ENCODE data around the gene POLQ. TPM values are rescaled to one million over a fixed set of nuclear protein-coding genes. Genes with fewer than 3 reads are reported as not detected.
A peak's percentile ranks its signal among the peaks of the same experiment; 100 is the strongest.

Gene POLQ
- total RNA-seq, 1 donor from 2014 or later = 1.0 TPM

GRCh38 chr3:121557426-121557934, 11.7 kb upstream of the POLQ start:
- H3K36me3 Mint-ChIP-seq (ENCODE audit: low read depth) = no peaks in the 10 kb centered on the region
- H3K27ac Mint-ChIP-seq (ENCODE audit: unreplicated experiment) = no peak overlapping the region
- no peak overlapping the region for H3K4me3 Mint-ChIP-seq (ENCODE audit: unreplicated experiment)
- no peaks in the 10 kb centered on the region for H3K9me3 Mint-ChIP-seq (ENCODE audit: low read depth)
- no peak for DNase-seq (ENCODE audit: low spot score)
- peaks cover 3% of the 10 kb centered on the region for H3K27me3 Mint-ChIP-seq (ENCODE audit: low read depth)
- no peak for TF ChIP-seq CTCF (IDR thresholded peaks at IDR 0.05)
- H3K4me1 Mint-ChIP-seq (ENCODE audit: low read depth) = no peaks in the 10 kb centered on the region

- no peak overlapping the region for H3K4me3 Mint-ChIP-seq (ENCODE audit: unreplicated experiment)
- no peaks in the 10 kb centered on the region for H3K9me3 Mint-ChIP-seq (ENCODE audit: low read depth)
- no peak for DNase-seq (ENCODE audit: low spot score)
- no peaks in the 10 kb centered on the region for H3K36me3 Mint-ChIP-seq (ENCODE audit: low read depth)
- H3K4me1 Mint-ChIP-seq (ENCODE audit: low read depth) = no peaks in the 10 kb centered on the region
- H3K27ac Mint-ChIP-seq (ENCODE audit: unreplicated experiment) = no peak overlapping the region
- peaks cover 2% of the 10 kb centered on the region for H3K27me3 Mint-ChIP-seq (ENCODE audit: low read depth)
- no peak for TF ChIP-seq CTCF (IDR thresholded peaks at IDR 0.05)
Measured at GRCh38 chr3:121552797-121553196, 7.0 kb upstream of the POLQ start.

GRCh38 chr3:121552379-121552778, 6.6 kb upstream of the POLQ start:
- Mint-ChIP-seq H3K4me1 (ENCODE audit: low read depth) (no peaks in the 10 kb centered on the region), H3K4me3 (ENCODE audit: unreplicated experiment) (no peak overlapping the region)
- TF ChIP-seq CTCF (IDR thresholded peaks at IDR 0.05) = no peak

GRCh38 chr3:121545049-121545573, 677 bp downstream of the POLQ start:
- TF ChIP-seq CTCF (IDR thresholded peaks at IDR 0.05) = no peak
- DNase-seq (ENCODE audit: low spot score) = no peak
- H3K36me3 Mint-ChIP-seq (ENCODE audit: low read depth) = no peaks in the 10 kb centered on the region
- H3K27ac Mint-ChIP-seq (ENCODE audit: unreplicated experiment) = peak overlapping the region; percentile 86
- H3K27me3 Mint-ChIP-seq (ENCODE audit: low read depth) = no peaks in the 10 kb centered on the region
- H3K9me3 Mint-ChIP-seq (ENCODE audit: low read depth) = no peaks in the 10 kb centered on the region
- H3K4me3 Mint-ChIP-seq (ENCODE audit: unreplicated experiment) = peak overlapping the region; percentile 85
- H3K4me1 Mint-ChIP-seq (ENCODE audit: low read depth) = peaks cover 9% of the 10 kb centered on the region

More at GRCh38 chr3:121552379-121552778, 6.6 kb upstream of the POLQ start:
- DNase-seq (ENCODE audit: low spot score) = no peak
- Mint-ChIP-seq H3K27ac (ENCODE audit: unreplicated experiment) (no peak overlapping the region), H3K36me3 (ENCODE audit: low read depth) (no peaks in the 10 kb centered on the region), H3K27me3 (ENCODE audit: low read depth) (peaks cover 2% of the 10 kb centered on the region), H3K9me3 (ENCODE audit: low read depth) (no peaks in the 10 kb centered on the region)

GRCh38 chr3:121542924-121543323, 2.9 kb downstream of the POLQ start:
- H3K36me3 Mint-ChIP-seq (ENCODE audit: low read depth) = no peaks in the 10 kb centered on the region
- no peaks in the 10 kb centered on the region for H3K9me3 Mint-ChIP-seq (ENCODE audit: low read depth)
- H3K27ac Mint-ChIP-seq (ENCODE audit: unreplicated experiment) = no peak overlapping the region
- peaks cover 9% of the 10 kb centered on the region for H3K4me1 Mint-ChIP-seq (ENCODE audit: low read depth)
- H3K4me3 Mint-ChIP-seq (ENCODE audit: unreplicated experiment) = no peak overlapping the region
- TF ChIP-seq CTCF (IDR thresholded peaks at IDR 0.05) = no peak
- no peak for DNase-seq (ENCODE audit: low spot score)
- H3K27me3 Mint-ChIP-seq (ENCODE audit: low read depth) = no peaks in the 10 kb centered on the region
